Measurements from ENCODE around the gene ADAM12. TPM values are rescaled to one million over a fixed set of nuclear protein-coding genes. Genes with fewer than 3 reads are reported as not detected.
A peak's percentile ranks its signal among the peaks of the same experiment; 100 is the strongest.

The ADAM12 gene
- total and polyA plus RNA-seq, 2 of the 13 experiments (the other 11 are each of a cell fraction or from before 2014, with no cell fraction given): not detected

- no peaks in the 10 kb centered on the region for H4K20me1 ChIP-seq (ENCODE audit: insufficient read depth, low read length)
- no peak for DNase-seq (ENCODE audit: low spot score)
- no peak overlapping the region for H3K4me3 ChIP-seq (replicated peaks in 1 of 3; ENCODE audit: insufficient read depth in 1 of 3, low read depth in 2 of 3, low read length in 3 of 3)
- H3K4me2 ChIP-seq (ENCODE audit: low read depth, low read length): no peak overlapping the region
- CTCF ChIA-PET (ENCODE audit: low intra/inter-chr PET ratio, low total read pairs): no interaction called here
- intact Hi-C loops (cut with micrococcal nuclease; ENCODE audit: unreplicated experiment) (no loop called here), in situ Hi-C loops (cut with HindIII; ENCODE audit: extremely low pct_ligation_motif_present, low pct_unique_long_range_greater_than_20kb) (no loop called here)
- H3K9me3 ChIP-seq (ENCODE audit: low read length): no peaks in the 10 kb centered on the region
- POLR2A ChIA-PET: no interaction called here
- 15% methylated on average over 9 of the region's 12 CpGs for WGBS (ENCODE audit: low lambda C conversion rate)
- H2AFZ ChIP-seq (ENCODE audit: low read length): no peak overlapping the region
- H3K9ac ChIP-seq (ENCODE audit: insufficient read depth, low read depth, low read length): no peak overlapping the region
- ATAC-seq: no peak
- H3K27ac ChIP-seq (ENCODE audit: extremely low read length, insufficient read depth, low read length): no peak overlapping the region
- H3K36me3 ChIP-seq (replicated peaks in 1 of 2; ENCODE audit: control insufficient read depth in 1 of 2, insufficient read depth in 2 of 2, low read length in 2 of 2): no peaks in the 10 kb centered on the region
- TF ChIP-seq BRF2 (CRISPR knock-in tag; IDR thresholded peaks at IDR 0.05) (no peak), ZNF263 (CRISPR knock-in tag; IDR thresholded peaks at IDR 0.05) (peak; percentile 91)
- no peaks in the 10 kb centered on the region for H3K4me1 ChIP-seq (ENCODE audit: insufficient read depth, low read length)
- no TSS peak for BruUV-seq (replicated peaks)
- no peak for FAIRE-seq
- no peaks in the 10 kb centered on the region for H3K79me2 ChIP-seq (ENCODE audit: insufficient read depth, low read length)
- peaks cover 0 to 22% of the 10 kb centered on the region in 2 experiments; a peak in 3 of 5 replicates for H3K27me3 ChIP-seq (ENCODE audit: control insufficient read depth in 1 of 2, insufficient read depth in 2 of 2, low read length in 2 of 2)
These were observed 152.1 kb downstream of the ADAM12 start for GRCh38 chr10:126235979-126236851.

GRCh38 chr10:126235091-126235978 lies 152.9 kb downstream of the ADAM12 start:
- H3K4me3 ChIP-seq (replicated peaks in 1 of 3; ENCODE audit: insufficient read depth in 1 of 3, low read depth in 2 of 3, low read length in 3 of 3): no peak overlapping the region
- no TSS peak for BruUV-seq (replicated peaks)
- H3K36me3 ChIP-seq (replicated peaks in 1 of 2; ENCODE audit: control insufficient read depth in 1 of 2, insufficient read depth in 2 of 2, low read length in 2 of 2): no peaks in the 10 kb centered on the region
- H3K79me2 ChIP-seq (ENCODE audit: insufficient read depth, low read length): no peaks in the 10 kb centered on the region
- POLR2A ChIA-PET: no interaction called here
- intact Hi-C loops (cut with micrococcal nuclease; ENCODE audit: unreplicated experiment) (no loop called here), in situ Hi-C loops (cut with HindIII; ENCODE audit: extremely low pct_ligation_motif_present, low pct_unique_long_range_greater_than_20kb) (no loop called here)
- H3K27ac ChIP-seq (ENCODE audit: extremely low read length, insufficient read depth, low read length): no peak overlapping the region
- DNase-seq (ENCODE audit: low spot score) (no peak), ATAC-seq (no peak), FAIRE-seq (no peak)
- H3K9ac ChIP-seq (ENCODE audit: insufficient read depth, low read depth, low read length): no peak overlapping the region
- H3K27me3 ChIP-seq (ENCODE audit: control insufficient read depth in 1 of 2, insufficient read depth in 2 of 2, low read length in 2 of 2): peaks cover 0 to 20% of the 10 kb centered on the region in 2 experiments; a peak in 2 of 5 replicates
- no peak overlapping the region for H3K4me2 ChIP-seq (ENCODE audit: low read depth, low read length)
- H2AFZ ChIP-seq (ENCODE audit: low read length): no peak overlapping the region
- no peaks in the 10 kb centered on the region for H4K20me1 ChIP-seq (ENCODE audit: insufficient read depth, low read length)
- no peak for TF ChIP-seq HOMEZ (CRISPR knock-in tag; IDR thresholded peaks at IDR 0.05; ENCODE audit: low read depth)
- TF ChIP-seq NFYC (CRISPR knock-in tag; IDR thresholded peaks at IDR 0.05): no peak
- TF ChIP-seq KAT7 (CRISPR knock-in tag; IDR thresholded peaks at IDR 0.05; ENCODE audit: borderline replicate concordance): no peak
- CTCF ChIA-PET (ENCODE audit: low intra/inter-chr PET ratio, low total read pairs): no interaction called here
- no peaks in the 10 kb centered on the region for H3K4me1 ChIP-seq (ENCODE audit: insufficient read depth, low read length)
- 23% methylated on average over 16 of the region's 25 CpGs for WGBS (ENCODE audit: low lambda C conversion rate)
- H3K9me3 ChIP-seq (ENCODE audit: low read length): no peaks in the 10 kb centered on the region
